H1 (cell line): Measurements from ENCODE around the gene SMARCC1. TPM values are rescaled to one million over a fixed set of nuclear protein-coding genes. Genes with fewer than 3 reads are reported as not detected.

Experiments
- CTCF ChIA-PET: fragments of 300-600 bp; sonication (Branson Sonifier 250); formaldehyde crosslinking; loops from one replicate; lab custom pipeline; 2021; ENCODE audit not compliant: partially characterized antibody; lab: Charles Lee
- POLR2A ChIA-PET: fragments of 300-600 bp; sonication (Branson Sonifier 250); formaldehyde crosslinking; loops from one replicate; lab custom pipeline; 2021; ENCODE audit warnings: inconsistent platforms; ENCODE audit not compliant: partially characterized antibody; lab: Charles Lee
- DNase-seq, 2 experiments: peaks; one replicate each; pipeline versions ENCODE4 v3.0.0 to v3.0.0-alpha.2; 2010 to 2022; ENCODE audit warnings: low spot score in 2 of 2, low read depth in 1 of 2, mixed read lengths in 1 of 2
- FAIRE-seq: peaks from 2 replicates; lab custom pipeline; 2011; peaks lifted over from hg19 to GRCh38; lab: Jason Lieb, UNC
- H2AFZ ChIP-seq: 2 replicates; pipeline ENCODE4 v1.8.1; 2012; ENCODE audit warnings: low read length, inconsistent platforms
- H2AK5ac ChIP-seq: 2 replicates; pipeline ENCODE4 v1.6.1; 2013; ENCODE audit warnings: low read depth, low read length
- H2BK120ac ChIP-seq: replicated peaks from 2 replicates; pipeline ENCODE3; 2013; ENCODE audit warnings: low read depth, low read length, inconsistent platforms
- H2BK12ac ChIP-seq: 2 replicates; pipeline ENCODE4 v1.6.1; 2013; ENCODE audit warnings: low read depth, low read length
- H2BK15ac ChIP-seq: 2 replicates; pipeline ENCODE4 v1.6.1; 2013; ENCODE audit warnings: low read length
- H2BK20ac ChIP-seq: 2 replicates; pipeline ENCODE4 v1.6.1; 2013; ENCODE audit warnings: low read length
- H2BK5ac ChIP-seq: 2 replicates; pipeline ENCODE4 v1.6.1; 2013; ENCODE audit warnings: low read depth, low read length
- H3K14ac ChIP-seq: 2 replicates; pipeline ENCODE4 v1.6.1; 2013; ENCODE audit warnings: inconsistent platforms; ENCODE audit not compliant: insufficient read length
- H3K18ac ChIP-seq: 2 replicates; pipeline ENCODE4 v1.6.1; 2013; ENCODE audit warnings: low read length; ENCODE audit errors: extremely low read depth
- H3K23ac ChIP-seq: 2 replicates; pipeline ENCODE4 v1.6.1; 2013; ENCODE audit warnings: inconsistent platforms; ENCODE audit not compliant: insufficient read length
- H3K23me2 ChIP-seq: 2 replicates; pipeline ENCODE4 v1.6.1; 2013; ENCODE audit warnings: low read depth, low read length
- H3K27ac ChIP-seq: 2 replicates; pipeline ENCODE4 v1.6.1; 2011; ENCODE audit warnings: low read depth, low read length, inconsistent platforms
- H3K27me3 ChIP-seq, 4 experiments: replicated peaks in 1 of 4; 1 replicate in 1 of 4; 2 replicates in 3 of 4; pipeline versions ENCODE4 v1.6.1 to v1.8.1; 2011 to 2013; ENCODE audit warnings: low read length in 3 of 4, mild to moderate bottlenecking in 3 of 4, inconsistent platforms in 2 of 4, mixed read lengths in 2 of 4, moderate library complexity in 1 of 4; ENCODE audit not compliant: control insufficient read depth in 3 of 4, insufficient read depth in 3 of 4; ENCODE audit errors: extremely low read depth in 1 of 4
- H3K36me3 ChIP-seq, 4 experiments: 2 replicates each; pipeline versions ENCODE4 v1.6.1 to v1.8.1; 2011 to 2013; ENCODE audit warnings: mild to moderate bottlenecking in 4 of 4, low read length in 3 of 4, moderate library complexity in 2 of 4, control low read depth in 1 of 4, inconsistent platforms in 1 of 4; ENCODE audit not compliant: insufficient read depth in 4 of 4, control insufficient read depth in 2 of 4
- H3K4ac ChIP-seq: replicated peaks from 2 replicates; pipeline ENCODE3; 2013; ENCODE audit warnings: low read length, low read depth, mixed read lengths, inconsistent platforms; ENCODE audit not compliant: insufficient read length
- H3K4me1 ChIP-seq, 4 experiments: replicated peaks in 1 of 4; 1 replicate in 1 of 4; 2 replicates in 3 of 4; pipeline versions ENCODE4 v1.6.1 to v1.8.1; 2011 to 2013; ENCODE audit warnings: low read length in 3 of 4, inconsistent platforms in 2 of 4, mixed read lengths in 1 of 4; ENCODE audit not compliant: insufficient read depth in 4 of 4, control insufficient read depth in 3 of 4
- H3K4me2 ChIP-seq, 2 experiments: 2 replicates each; pipeline versions ENCODE4 v1.6.1 to v1.8.1; 2011 to 2013; ENCODE audit warnings: low read depth in 2 of 2, low read length in 2 of 2, control low read depth in 1 of 2, inconsistent platforms in 1 of 2, mild to moderate bottlenecking in 1 of 2; ENCODE audit not compliant: insufficient read depth in 1 of 2
- H3K4me3 ChIP-seq, 4 experiments: fragments of 200-600, 300-600 bp in 1 of 4; sonication (generic), shearing (Covaris generic), sonication (Bioruptor Twin) in 1 of 4; 2 replicates each; pipeline versions ENCODE4 v1.5.1 to v1.8.1; 2011 to 2016; ENCODE audit warnings: low read length in 4 of 4, low read depth in 3 of 4, control low read depth in 2 of 4, inconsistent platforms in 2 of 4, mild to moderate bottlenecking in 2 of 4, mixed read lengths in 1 of 4, moderate library complexity in 1 of 4; ENCODE audit not compliant: insufficient read depth in 2 of 4; ENCODE audit errors: extremely low read depth in 1 of 4
- H3K56ac ChIP-seq: replicated peaks from 2 replicates; pipeline ENCODE3; 2013; ENCODE audit warnings: low read depth, mild to moderate bottlenecking, mixed read lengths, low read length, inconsistent platforms; ENCODE audit not compliant: insufficient read length
- H3K79me1 ChIP-seq: 2 replicates; pipeline ENCODE4 v1.6.1; 2013; ENCODE audit warnings: low read depth, low read length, control low read depth
- H3K79me2 ChIP-seq, 2 experiments: 2 replicates each; pipeline versions ENCODE4 v1.6.1 to v1.8.1; 2012 to 2013; ENCODE audit warnings: low read length in 2 of 2, mild to moderate bottlenecking in 2 of 2, inconsistent platforms in 1 of 2; ENCODE audit not compliant: insufficient read depth in 2 of 2, control insufficient read depth in 1 of 2
- H3K9ac ChIP-seq, 4 experiments: replicated peaks in 1 of 4; 1 replicate in 1 of 4; 2 replicates in 3 of 4; pipeline versions ENCODE4 v1.6.1 to v1.8.1; 2011 to 2013; ENCODE audit warnings: low read depth in 3 of 4, low read length in 3 of 4, control low read depth in 2 of 4, mild to moderate bottlenecking in 2 of 4, moderate library complexity in 2 of 4, inconsistent platforms in 1 of 4; ENCODE audit errors: extremely low read depth in 1 of 4
- H3K9me3 ChIP-seq, 2 experiments: 2 replicates each; pipeline versions ENCODE4 v1.6.1 to v1.8.1; 2012 to 2013; ENCODE audit warnings: mild to moderate bottlenecking in 2 of 2, moderate library complexity in 2 of 2, control low read depth in 1 of 2, inconsistent platforms in 1 of 2, low read depth in 1 of 2, low read length in 1 of 2, mixed read lengths in 1 of 2; ENCODE audit not compliant: insufficient read depth in 2 of 2
- H4K20me1 ChIP-seq, 2 experiments: replicated peaks in 1 of 2; 2 replicates each; pipeline versions ENCODE3 to v1.8.1; 2011 to 2013; ENCODE audit warnings: inconsistent platforms in 2 of 2, low read length in 2 of 2, mild to moderate bottlenecking in 1 of 2; ENCODE audit not compliant: insufficient read depth in 2 of 2, control insufficient read depth in 1 of 2
- H4K5ac ChIP-seq: 2 replicates; pipeline ENCODE4 v1.6.1; 2013; ENCODE audit warnings: low read length, low read depth, mixed read lengths, inconsistent platforms; ENCODE audit not compliant: insufficient read length
- H4K8ac ChIP-seq: 2 replicates; pipeline ENCODE4 v1.8.0; 2013; ENCODE audit warnings: mild to moderate bottlenecking, moderate library complexity, low read length, inconsistent platforms; ENCODE audit not compliant: insufficient read depth; ENCODE audit errors: extremely low read depth
- H4K91ac ChIP-seq: replicated peaks from 2 replicates; pipeline ENCODE3; 2013; ENCODE audit warnings: low read length, mixed read lengths, inconsistent platforms; ENCODE audit not compliant: insufficient read length
- ASH2L ChIP-seq: fragments of 200-600, 300-600 bp; sonication (generic); IDR thresholded peaks from one replicate; pipeline ENCODE4 v1.7.1; 2017; ENCODE audit warnings: low read length
- BCL11A ChIP-seq, 2 experiments: IDR thresholded peaks; one replicate each; pipeline ENCODE4 v1.6.1; 2011; ENCODE audit warnings: low read depth in 2 of 2, low read length in 2 of 2, mild to moderate bottlenecking in 2 of 2
- CBX5 ChIP-seq: fragments of 300-800, 300-1000 bp; sonication (generic); IDR thresholded peaks from 2 replicates; pipeline ENCODE4 v1.7.1; 2016; ENCODE audit warnings: antibody characterized with exemption, low read length, low read depth
- CEBPB ChIP-seq: IDR thresholded peaks from 2 replicates; pipeline ENCODE4 v1.6.1; 2012; ENCODE audit warnings: low read depth, low read length
- JUN ChIP-seq: IDR thresholded peaks from 2 replicates; pipeline ENCODE4 v1.6.1; 2011; ENCODE audit warnings: low read depth, mild to moderate bottlenecking, improper control_type of control experiment, low read length
- PHF8 ChIP-seq: fragments of 200-600 bp; sonication (generic); conservative IDR thresholded peaks from 2 replicates; pipeline ENCODE4 v1.7.1; 2012; ENCODE audit warnings: low read depth, mild to moderate bottlenecking, inconsistent platforms, low read length, moderate library complexity
- SAP30 ChIP-seq: fragments of 300-600 bp; sonication (generic); IDR thresholded peaks from 2 replicates; pipeline ENCODE4 v1.7.1; 2012; ENCODE audit warnings: low read length, moderate library complexity, mild to moderate bottlenecking, inconsistent platforms; ENCODE audit not compliant: insufficient read depth, insufficient replicate concordance
- SP1 ChIP-seq: IDR thresholded peaks from 2 replicates; pipeline ENCODE4 v1.6.1; 2011; ENCODE audit warnings: low read depth, low read length
- SRF ChIP-seq: IDR thresholded peaks from 2 replicates; pipeline ENCODE4 v1.6.1; 2011; ENCODE audit warnings: mild to moderate bottlenecking, low read depth, low read length, moderate library complexity
- TAF1 ChIP-seq: IDR thresholded peaks from 2 replicates; pipeline ENCODE4 v1.6.1; 2011; ENCODE audit warnings: mild to moderate bottlenecking, low read depth, low read length
- TBP ChIP-seq: IDR thresholded peaks from 2 replicates; pipeline ENCODE4 v1.6.1; 2011; ENCODE audit warnings: low read depth, low read length, improper control_type of control experiment
- WGBS, 2 experiments: shearing (Covaris generic) in 1 of 2; methylation state at CpG; one replicate each; pipeline versions ENCODE4 v1.1.6 to v1.1.7; 2013 to 2015; ENCODE audit warnings: low lambda C conversion rate in 2 of 2, mixed read lengths in 2 of 2, inconsistent platforms in 1 of 2, low coverage in 1 of 2, missing lambda C conversion rate in 1 of 2; ENCODE audit not compliant: insufficient replicate concordance in 2 of 2, insufficient coverage in 1 of 2, insufficient read length in 1 of 2; ENCODE audit errors: extremely low coverage in 1 of 2, missing lambda C conversion rate in 1 of 2; 5-methylcytosine and 5-hydroxymethylcytosine counted together
- polyA plus RNA-seq, 7 experiments: library from polyadenylated mRNA; depleted of rRNA in 3 of 7; stranded (reverse) in 5 of 7; unstranded in 2 of 7; fragments of >200 nt in 5 of 7; fragments of 200-250 nt in 2 of 7; gene quantifications; 1 replicate in 5 of 7; 2 replicates in 1 of 7; 4 replicates in 1 of 7; pipeline versions ENCODE4 v1.2.1 to v1.2.3, GENCODE V29; 2011 to 2013; ENCODE audit warnings: missing spikeins in 2 of 7, mixed read lengths in 2 of 7
- total RNA-seq: library from RNA; stranded (reverse); fragmentation: NEBNext Ultra II Directional; extraction: Animal tissue kit (Norgen Biotek cat#: 25700); gene quantifications from 2 replicates; pipeline ENCODE4 v1.2.1, GENCODE V29; 2021
- TF ChIP-seq, protein P1 (sequence below): IDR thresholded peaks from 2 replicates; pipeline ENCODE4 v1.6.1; 2012; ENCODE audit warnings: inconsistent platforms
- TF ChIP-seq, protein P2 (sequence below): IDR thresholded peaks from 2 replicates; pipeline ENCODE4 v1.6.1; 2011; ENCODE audit warnings: low read length, improper control_type of control experiment

Gene SMARCC1
- total and polyA plus RNA-seq, 2 of the 8 experiments (the other 6 are each of a cell fraction or from before 2014, with no cell fraction given) = 64.1 to 335 TPM

DNA sequence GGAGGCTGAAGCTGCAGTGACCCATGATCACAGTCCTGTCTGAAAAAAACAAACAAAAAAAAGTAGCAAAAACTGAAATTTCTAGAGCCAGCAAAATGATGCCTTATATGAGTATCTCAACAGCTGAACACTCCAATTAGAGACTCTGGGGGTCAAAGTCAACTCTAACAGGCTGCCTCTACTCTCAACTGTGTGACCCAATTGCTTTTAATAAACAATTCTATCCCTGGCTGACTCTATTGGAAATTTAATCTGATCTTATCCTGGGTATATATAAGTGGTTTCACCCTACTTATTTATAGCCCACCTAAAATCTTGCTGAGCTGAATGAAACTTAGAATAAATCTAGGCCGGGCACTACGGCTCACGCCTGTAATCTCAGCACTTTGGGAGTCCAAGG is 29.0 kb downstream of the SMARCC1 start:
- H3K4me2 ChIP-seq = no peak overlapping the region
- DNase-seq (no peak), FAIRE-seq (no peak)
- H2BK5ac ChIP-seq = no peak overlapping the region
- H2AFZ ChIP-seq = no peak overlapping the region
- H3K79me1 ChIP-seq = no peaks in the 10 kb centered on the region; the same call in 1 of the 2 replicates
- H3K4me1 ChIP-seq = no peaks in the 10 kb centered on the region
- no peak overlapping the region for H2BK120ac ChIP-seq
- no peak overlapping the region for H2AK5ac ChIP-seq
- H3K4me3 ChIP-seq = no peak overlapping the region
- 89% methylated on average over 3 of the region's 3 CpGs; no CpG with 5 or more reads in 1 of the 2 experiments for WGBS, 2 experiments
- no peak overlapping the region for H3K14ac ChIP-seq
- no peak overlapping the region for H3K27ac ChIP-seq
- H3K23me2 ChIP-seq = no peaks in the 10 kb centered on the region; the same call in 1 of the 2 replicates
- ChIA-PET CTCF (interaction anchor here (0.6 to 1.4 kb wide), 4 partner anchors 8 to 38 kb away, joined by 3 to 4 read pairs (median 3); no protein-coding TSS in a partner anchor), POLR2A (interaction anchor here (0.6 kb wide), 2 partner anchors 21 to 496 kb away, joined by 3 read pairs; no protein-coding TSS in a partner anchor)
- H3K56ac ChIP-seq = no peak overlapping the region
- H2BK15ac ChIP-seq = no peak overlapping the region
- H3K18ac ChIP-seq = no peak overlapping the region
- H4K20me1 ChIP-seq = peaks cover 6 to 10% of the 10 kb centered on the region in 2 experiments
- H4K8ac ChIP-seq = no peak overlapping the region
- H3K36me3 ChIP-seq = peaks cover 0 to 23% (median 0%) of the 10 kb centered on the region in 4 experiments; a peak in 4 of 8 replicates
- no peak overlapping the region for H2BK12ac ChIP-seq
- no peaks in the 10 kb centered on the region for H3K9me3 ChIP-seq
- no peak overlapping the region for H4K5ac ChIP-seq
- H3K27me3 ChIP-seq = no peaks in the 10 kb centered on the region
- no peak overlapping the region for H3K9ac ChIP-seq
- no peak overlapping the region for H4K91ac ChIP-seq
- H3K23ac ChIP-seq = no peak overlapping the region
- no peak overlapping the region for H3K4ac ChIP-seq
- no peak overlapping the region for H2BK20ac ChIP-seq
- peaks cover 10 to 99% of the 10 kb centered on the region in 2 experiments for H3K79me2 ChIP-seq
- no peak for TF ChIP-seq SAP30
- TF ChIP-seq TAF1 = no peak
- TF ChIP-seq SRF = no peak
- TF ChIP-seq SP1 = no peak
- no peak for TF ChIP-seq JUN
- TF ChIP-seq, protein P1, sequence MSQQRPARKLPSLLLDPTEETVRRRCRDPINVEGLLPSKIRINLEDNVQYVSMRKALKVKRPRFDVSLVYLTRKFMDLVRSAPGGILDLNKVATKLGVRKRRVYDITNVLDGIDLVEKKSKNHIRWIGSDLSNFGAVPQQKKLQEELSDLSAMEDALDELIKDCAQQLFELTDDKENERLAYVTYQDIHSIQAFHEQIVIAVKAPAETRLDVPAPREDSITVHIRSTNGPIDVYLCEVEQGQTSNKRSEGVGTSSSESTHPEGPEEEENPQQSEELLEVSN = no peak
- TF ChIP-seq ASH2L = no peak
- no peak for TF ChIP-seq BCL11A (IDR thresholded peaks at IDR 0.05; ENCODE audit: low read depth in 2 of 2, low read length in 2 of 2)
- TF ChIP-seq CBX5 = no peak
- TF ChIP-seq, protein P2, sequence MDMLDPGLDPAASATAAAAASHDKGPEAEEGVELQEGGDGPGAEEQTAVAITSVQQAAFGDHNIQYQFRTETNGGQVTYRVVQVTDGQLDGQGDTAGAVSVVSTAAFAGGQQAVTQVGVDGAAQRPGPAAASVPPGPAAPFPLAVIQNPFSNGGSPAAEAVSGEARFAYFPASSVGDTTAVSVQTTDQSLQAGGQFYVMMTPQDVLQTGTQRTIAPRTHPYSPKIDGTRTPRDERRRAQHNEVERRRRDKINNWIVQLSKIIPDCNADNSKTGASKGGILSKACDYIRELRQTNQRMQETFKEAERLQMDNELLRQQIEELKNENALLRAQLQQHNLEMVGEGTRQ = no peak
- no peak for TF ChIP-seq TBP
- no peak for TF ChIP-seq CEBPB
- no peak for TF ChIP-seq PHF8
